Hepatocyte (in vitro differentiated cells): ENCODE measurements around the gene AMDHD2. TPM values are rescaled to one million over a fixed set of nuclear protein-coding genes. Genes with fewer than 3 reads are reported as not detected.

Experiments used
- DNase-seq: peaks from one replicate; pipeline ENCODE4 v3.0.0-alpha.2; 2016; ENCODE audit warnings: low spot score
- H2AFZ ChIP-seq: fragments of 200-600 bp; sonication (generic); 2 replicates; pipeline ENCODE4 v1.6.0; 2016; ENCODE audit warnings: antibody characterized with exemption, mild to moderate bottlenecking
- H3K27ac ChIP-seq: fragments of 200-600 bp; sonication (generic); 2 replicates; pipeline ENCODE4 v1.5.1; 2016; ENCODE audit warnings: mild to moderate bottlenecking
- H3K27me3 ChIP-seq: fragments of 200-600 bp; sonication (generic); 2 replicates; pipeline ENCODE4 v1.6.1; 2016
- H3K36me3 ChIP-seq: fragments of 200-600 bp; sonication (generic); replicated peaks from 2 replicates; pipeline ENCODE4 v1.5.1; 2016; ENCODE audit warnings: low read depth; ENCODE audit not compliant: insufficient read depth
- H3K4me1 ChIP-seq: fragments of 200-600 bp; sonication (generic); 2 replicates; pipeline ENCODE4 v1.5.1; 2016; ENCODE audit warnings: mild to moderate bottlenecking, moderate library complexity; ENCODE audit not compliant: insufficient read depth
- H3K4me2 ChIP-seq: fragments of 200-600 bp; sonication (generic); 2 replicates; pipeline ENCODE4 v1.6.0; 2016
- H3K4me3 ChIP-seq: fragments of 200-600 bp; sonication (generic); 2 replicates; pipeline ENCODE4 v1.5.1; 2016; ENCODE audit warnings: mild to moderate bottlenecking
- H3K79me2 ChIP-seq: fragments of 200-600 bp; sonication (generic); 2 replicates; pipeline ENCODE4 v1.6.0; 2017; ENCODE audit warnings: mild to moderate bottlenecking
- H3K9me2 ChIP-seq: fragments of 200-600 bp; sonication (generic); replicated peaks from 2 replicates; pipeline ENCODE4 v1.6.0; 2017; ENCODE audit warnings: mild to moderate bottlenecking; ENCODE audit not compliant: insufficient read depth
- H3K9me3 ChIP-seq: fragments of 200-600 bp; sonication (generic); 2 replicates; pipeline ENCODE4 v1.5.1; 2016; ENCODE audit warnings: low read depth, mild to moderate bottlenecking
- H4K20me1 ChIP-seq: fragments of 200-600 bp; sonication (generic); 2 replicates; pipeline ENCODE4 v1.6.0; 2016; ENCODE audit warnings: mild to moderate bottlenecking; ENCODE audit not compliant: insufficient read depth, poor library complexity, severe bottlenecking
- EZH2 ChIP-seq: fragments of 200-600 bp; sonication (generic); IDR thresholded peaks from 2 replicates; pipeline ENCODE4 v1.6.1; 2016; ENCODE audit warnings: antibody characterized with exemption, mild to moderate bottlenecking, borderline replicate concordance
- EZH2phosphoT487 ChIP-seq: fragments of 200-600 bp; sonication (generic); IDR thresholded peaks from one replicate; pipeline ENCODE4 v1.6.1; 2018; ENCODE audit warnings: antibody characterized with exemption, mild to moderate bottlenecking, low read depth, moderate library complexity; ENCODE audit not compliant: unreplicated experiment, severe bottlenecking
- WGBS: methylation state at CpG from one replicate; pipeline ENCODE4 v1.1.6; 2016; ENCODE audit warnings: low lambda C conversion rate; ENCODE audit errors: missing lambda C conversion rate; 5-methylcytosine and 5-hydroxymethylcytosine counted together
- polyA plus RNA-seq: library from polyadenylated mRNA; unstranded; fragments of >200 nt; fragmentation: Nextera tagmentation; extraction: Ambion mirVana; gene quantifications from 2 replicates; pipeline ENCODE4 v1.2.1, GENCODE V29; 2016
- total RNA-seq: library from RNA; depleted of rRNA; stranded (reverse); fragments of >200 nt; gene quantifications from 2 replicates; pipeline ENCODE4 v1.2.3, GENCODE V29; 2014
- TF ChIP-seq, protein P1 (sequence below): fragments of 200-600 bp; sonication (generic); IDR thresholded peaks from 2 replicates; pipeline ENCODE4 v1.5.1; 2016; ENCODE audit warnings: antibody characterized with exemption, mild to moderate bottlenecking; ENCODE audit not compliant: poor library complexity

Gene AMDHD2
- total and polyA plus RNA-seq, 2 experiments from 2014 or later = 43.6 to 70.8 TPM

GRCh38 chr16:2516391-2517240 is 3.6 kb upstream of the AMDHD2 start:
- no peak for DNase-seq
- Histone ChIP-seq H3K36me3 (no peaks in the 10 kb centered on the region), H3K4me2 (peak overlapping the region; percentile 98), H4K20me1 (peaks cover 57% of the 10 kb centered on the region), H3K79me2 (peaks cover 70% of the 10 kb centered on the region), H3K27me3 (no peaks in the 10 kb centered on the region), H3K9me2 (no peaks in the 10 kb centered on the region), H3K4me1 (peaks cover 43% of the 10 kb centered on the region), H3K9me3 (no peaks in the 10 kb centered on the region), H3K4me3 (no peak overlapping the region), H2AFZ (no peak overlapping the region), H3K27ac (no peak overlapping the region)
- WGBS = 91% methylated on average over 11 of the region's 11 CpGs
- no peak for TF ChIP-seq EZH2phosphoT487
- no peak for TF ChIP-seq EZH2
- TF ChIP-seq, protein P1, sequence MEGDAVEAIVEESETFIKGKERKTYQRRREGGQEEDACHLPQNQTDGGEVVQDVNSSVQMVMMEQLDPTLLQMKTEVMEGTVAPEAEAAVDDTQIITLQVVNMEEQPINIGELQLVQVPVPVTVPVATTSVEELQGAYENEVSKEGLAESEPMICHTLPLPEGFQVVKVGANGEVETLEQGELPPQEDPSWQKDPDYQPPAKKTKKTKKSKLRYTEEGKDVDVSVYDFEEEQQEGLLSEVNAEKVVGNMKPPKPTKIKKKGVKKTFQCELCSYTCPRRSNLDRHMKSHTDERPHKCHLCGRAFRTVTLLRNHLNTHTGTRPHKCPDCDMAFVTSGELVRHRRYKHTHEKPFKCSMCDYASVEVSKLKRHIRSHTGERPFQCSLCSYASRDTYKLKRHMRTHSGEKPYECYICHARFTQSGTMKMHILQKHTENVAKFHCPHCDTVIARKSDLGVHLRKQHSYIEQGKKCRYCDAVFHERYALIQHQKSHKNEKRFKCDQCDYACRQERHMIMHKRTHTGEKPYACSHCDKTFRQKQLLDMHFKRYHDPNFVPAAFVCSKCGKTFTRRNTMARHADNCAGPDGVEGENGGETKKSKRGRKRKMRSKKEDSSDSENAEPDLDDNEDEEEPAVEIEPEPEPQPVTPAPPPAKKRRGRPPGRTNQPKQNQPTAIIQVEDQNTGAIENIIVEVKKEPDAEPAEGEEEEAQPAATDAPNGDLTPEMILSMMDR = no peak

GRCh38 chr16:2517954-2518605 is 2.1 kb upstream of the AMDHD2 start:
- no peak for TF ChIP-seq EZH2
- TF ChIP-seq, protein P1 = no peak
- no peak for TF ChIP-seq EZH2phosphoT487
- Histone ChIP-seq H3K36me3 (no peaks in the 10 kb centered on the region), H3K9me3 (no peaks in the 10 kb centered on the region), H3K27me3 (no peaks in the 10 kb centered on the region), H2AFZ (no peak overlapping the region), H3K27ac (no peak overlapping the region), H3K4me3 (no peak overlapping the region), H3K4me2 (peak overlapping the region; percentile 98), H3K79me2 (peaks cover 85% of the 10 kb centered on the region), H4K20me1 (peaks cover 58% of the 10 kb centered on the region), H3K9me2 (no peaks in the 10 kb centered on the region), H3K4me1 (peaks cover 37% of the 10 kb centered on the region)
- DNase-seq = no peak
- 89% methylated on average over 12 of the region's 12 CpGs for WGBS

GRCh38 chr16:2518823-2519710 is 1.1 kb upstream of the AMDHD2 start:
- H4K20me1 ChIP-seq = peaks cover 62% of the 10 kb centered on the region
- H3K4me1 ChIP-seq = peaks cover 41% of the 10 kb centered on the region
- H3K27me3 ChIP-seq = no peaks in the 10 kb centered on the region
- peaks cover 90% of the 10 kb centered on the region for H3K79me2 ChIP-seq
- peak overlapping the region; percentile 59 for H3K27ac ChIP-seq
- WGBS = 94% methylated on average over 37 of the region's 39 CpGs
- peak overlapping the region; percentile 98 for H3K4me2 ChIP-seq
- no peak for DNase-seq
- H3K9me3 ChIP-seq = no peaks in the 10 kb centered on the region
- no peak overlapping the region for H2AFZ ChIP-seq
- no peaks in the 10 kb centered on the region for H3K36me3 ChIP-seq
- no peak overlapping the region for H3K4me3 ChIP-seq
- TF ChIP-seq, protein P1 = no peak
- TF ChIP-seq EZH2phosphoT487 = no peak
- no peak for TF ChIP-seq EZH2
- H3K9me2 ChIP-seq = no peaks in the 10 kb centered on the region
